Keratinocyte (primary cell): ENCODE results near the gene PCID2. TPM values are rescaled to one million over a fixed set of nuclear protein-coding genes. Genes with fewer than 3 reads are reported as not detected.

ENCODE experiments used
- DNase-seq: peaks from one replicate; pipeline ENCODE4 v3.0.0-alpha.2; 2011; ENCODE audit warnings: low read depth, missing footprints, low spot score
- FAIRE-seq: peaks from 2 replicates; lab custom pipeline; 2011; peaks lifted over from hg19 to GRCh38; lab: Jason Lieb, UNC
- H2AFZ ChIP-seq: 2 replicates; pipeline ENCODE4 v1.6.0; 2012; ENCODE audit warnings: low read length, control low read depth, inconsistent platforms; ENCODE audit not compliant: control insufficient read depth
- H3K27ac ChIP-seq: 2 replicates; pipeline ENCODE4 v1.5.1; 2011; ENCODE audit warnings: low read length; ENCODE audit not compliant: control insufficient read depth, insufficient read depth
- H3K27me3 ChIP-seq: 3 replicates; pipeline ENCODE4 v1.6.0; 2011; ENCODE audit warnings: low read length; ENCODE audit not compliant: control insufficient read depth, insufficient read depth; ENCODE audit errors: extremely low read depth
- H3K36me3 ChIP-seq, 2 experiments: 2 replicates in 1 of 2; 3 replicates in 1 of 2; pipeline ENCODE4 v1.5.1; 2011; ENCODE audit warnings: low read length in 2 of 2, mild to moderate bottlenecking in 1 of 2; ENCODE audit not compliant: control insufficient read depth in 2 of 2, insufficient read depth in 2 of 2; ENCODE audit errors: extremely low read depth in 1 of 2
- H3K4me1 ChIP-seq: 3 replicates; pipeline ENCODE4 v1.5.1; 2011; ENCODE audit warnings: low read length; ENCODE audit not compliant: control insufficient read depth, insufficient read depth; ENCODE audit errors: extremely low read depth
- H3K4me2 ChIP-seq: 3 replicates; pipeline ENCODE4 v1.6.0; 2011; ENCODE audit warnings: low read depth, low read length; ENCODE audit not compliant: control insufficient read depth, insufficient read depth; ENCODE audit errors: extremely low read depth
- H3K4me3 ChIP-seq, 3 experiments: fragments of 200-600 bp in 1 of 3; sonication (generic) in 1 of 3; 2 replicates in 2 of 3; 3 replicates in 1 of 3; pipeline ENCODE4 v1.5.1; 2011 to 2016; ENCODE audit warnings: low read length in 3 of 3, mild to moderate bottlenecking in 3 of 3, control low read depth in 2 of 3, inconsistent platforms in 1 of 3, low read depth in 1 of 3, mixed read lengths in 1 of 3, mixed run types in 1 of 3, moderate library complexity in 1 of 3; ENCODE audit not compliant: control insufficient read depth in 2 of 3, insufficient read depth in 2 of 3; ENCODE audit errors: extremely low read depth in 1 of 3
- H3K79me2 ChIP-seq: 2 replicates; pipeline ENCODE4 v1.6.0; 2012; ENCODE audit warnings: low read length; ENCODE audit not compliant: control insufficient read depth, insufficient read depth
- H3K9ac ChIP-seq: 3 replicates; pipeline ENCODE4 v1.6.0; 2011; ENCODE audit warnings: low read length; ENCODE audit not compliant: control insufficient read depth, insufficient read depth; ENCODE audit errors: extremely low read depth
- H3K9me1 ChIP-seq: 3 replicates; pipeline ENCODE4 v1.6.0; 2011; ENCODE audit warnings: low read length; ENCODE audit not compliant: control insufficient read depth, insufficient read depth; ENCODE audit errors: extremely low read depth
- H3K9me3 ChIP-seq: 2 replicates; pipeline ENCODE4 v1.5.1; 2012; ENCODE audit warnings: low read depth, low read length; ENCODE audit not compliant: control insufficient read depth
- H4K20me1 ChIP-seq: 3 replicates; pipeline ENCODE4 v1.6.0; 2011; ENCODE audit warnings: low read length; ENCODE audit not compliant: control insufficient read depth, insufficient read depth; ENCODE audit errors: extremely low read depth
- EZH2 ChIP-seq: IDR thresholded peaks from one replicate; pipeline ENCODE4 v1.6.1; 2012; ENCODE audit warnings: inconsistent platforms, mild to moderate bottlenecking, low read length, moderate library complexity
- dilution Hi-C: fragments of 300-500 bp; cut with MboI; formaldehyde crosslinking; loops from one replicate; pipeline ENCODE4 v1.7.0; 2020; ENCODE audit warnings: low sequenced_read_pairs; ENCODE audit not compliant: extremely low pct_ligation_motif_present
- polyA plus RNA-seq, 5 experiments: library from polyadenylated mRNA; depleted of rRNA in 3 of 5; stranded (reverse) in 3 of 5; stranded (forward) in 1 of 5; unstranded in 1 of 5; fragments of >200 nt; gene quantifications; 1 replicate in 1 of 5; 2 replicates in 3 of 5; 3 replicates in 1 of 5; pipeline versions ENCODE4 v1.2.1 to v1.2.3, GENCODE V29; 2011 to 2012; ENCODE audit warnings: missing spikeins in 2 of 5, low read depth in 1 of 5, low replicate concordance in 1 of 5
- TF ChIP-seq, protein P1 (sequence below), 3 experiments: IDR thresholded peaks in 1 of 3; conservative IDR thresholded peaks in 1 of 3; optimal IDR thresholded peaks in 1 of 3; 2 replicates in 2 of 3; 3 replicates in 1 of 3; pipeline versions ENCODE3 to v1.5.1; 2011; ENCODE audit warnings: low read length in 3 of 3, mild to moderate bottlenecking in 3 of 3, moderate library complexity in 2 of 3, control low read depth in 1 of 3, inconsistent platforms in 1 of 3; ENCODE audit not compliant: insufficient read depth in 2 of 3; ENCODE audit errors: extremely low read depth in 1 of 3

Gene PCID2
- polyA plus RNA-seq, 1 donor (not counting 4 experiments of a cell fraction or from before 2014, with no cell fraction given) = 76.5 TPM

DNA sequence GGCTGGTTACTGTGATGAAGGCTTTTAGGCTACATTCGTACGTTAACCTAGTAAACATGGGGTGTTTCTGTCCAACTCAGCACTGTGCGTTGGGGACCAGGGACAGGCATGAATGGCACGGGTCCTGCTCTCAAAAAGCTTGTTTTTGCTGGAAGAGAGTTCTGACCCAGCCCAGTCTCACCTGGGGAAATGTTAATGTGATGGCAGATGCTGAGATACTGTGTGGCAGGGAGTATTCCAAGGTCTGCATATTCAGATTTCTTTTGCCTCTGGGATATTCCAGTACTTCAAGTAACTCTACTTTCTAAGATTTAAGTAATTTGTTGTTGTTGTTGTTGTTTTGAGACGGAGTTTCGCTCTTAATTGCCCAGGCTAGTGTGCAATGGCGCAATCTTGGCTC lies 14.6 kb upstream of the PCID2 start:
- H3K36me3 ChIP-seq = peaks cover 33 to 63% of the 10 kb centered on the region in 2 experiments
- DNase-seq (no peak), FAIRE-seq (no peak)
- no peaks in the 10 kb centered on the region for H3K27me3 ChIP-seq
- dilution Hi-C loops = no loop called here
- TF ChIP-seq, protein P1, sequence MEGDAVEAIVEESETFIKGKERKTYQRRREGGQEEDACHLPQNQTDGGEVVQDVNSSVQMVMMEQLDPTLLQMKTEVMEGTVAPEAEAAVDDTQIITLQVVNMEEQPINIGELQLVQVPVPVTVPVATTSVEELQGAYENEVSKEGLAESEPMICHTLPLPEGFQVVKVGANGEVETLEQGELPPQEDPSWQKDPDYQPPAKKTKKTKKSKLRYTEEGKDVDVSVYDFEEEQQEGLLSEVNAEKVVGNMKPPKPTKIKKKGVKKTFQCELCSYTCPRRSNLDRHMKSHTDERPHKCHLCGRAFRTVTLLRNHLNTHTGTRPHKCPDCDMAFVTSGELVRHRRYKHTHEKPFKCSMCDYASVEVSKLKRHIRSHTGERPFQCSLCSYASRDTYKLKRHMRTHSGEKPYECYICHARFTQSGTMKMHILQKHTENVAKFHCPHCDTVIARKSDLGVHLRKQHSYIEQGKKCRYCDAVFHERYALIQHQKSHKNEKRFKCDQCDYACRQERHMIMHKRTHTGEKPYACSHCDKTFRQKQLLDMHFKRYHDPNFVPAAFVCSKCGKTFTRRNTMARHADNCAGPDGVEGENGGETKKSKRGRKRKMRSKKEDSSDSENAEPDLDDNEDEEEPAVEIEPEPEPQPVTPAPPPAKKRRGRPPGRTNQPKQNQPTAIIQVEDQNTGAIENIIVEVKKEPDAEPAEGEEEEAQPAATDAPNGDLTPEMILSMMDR (optimal IDR thresholded peaks at IDR 0.05 in 1 of 3, IDR thresholded peaks at IDR 0.05 in 1 of 3, conservative IDR thresholded peaks at IDR 0.05 in 1 of 3; ENCODE audit: extremely low read depth in 1 of 3, insufficient read depth in 2 of 3, low read length in 3 of 3) = no peak
- TF ChIP-seq EZH2 = no peak
- H3K9ac ChIP-seq = no peak overlapping the region
- H3K9me1 ChIP-seq = peaks cover 2% of the 10 kb centered on the region
- H3K9me3 ChIP-seq = no peaks in the 10 kb centered on the region
- H3K4me2 ChIP-seq = no peak overlapping the region
- H3K4me3 ChIP-seq = no peak overlapping the region
- peaks cover 86% of the 10 kb centered on the region for H3K79me2 ChIP-seq
- H3K27ac ChIP-seq = no peak overlapping the region
- H3K4me1 ChIP-seq = no peaks in the 10 kb centered on the region
- peaks cover 18% of the 10 kb centered on the region for H4K20me1 ChIP-seq
- no peak overlapping the region for H2AFZ ChIP-seq

- H3K4me1 ChIP-seq = peaks cover 10% of the 10 kb centered on the region
- H3K79me2 ChIP-seq = peaks cover 93% of the 10 kb centered on the region
- no peak for TF ChIP-seq EZH2
- TF ChIP-seq, protein P1 (optimal IDR thresholded peaks at IDR 0.05 in 1 of 3, IDR thresholded peaks at IDR 0.05 in 1 of 3, conservative IDR thresholded peaks at IDR 0.05 in 1 of 3; ENCODE audit: extremely low read depth in 1 of 3, insufficient read depth in 2 of 3, low read length in 3 of 3) = peak in 1 of 3 experiments; percentile 21
- H3K9me3 ChIP-seq = no peaks in the 10 kb centered on the region
- H3K36me3 ChIP-seq = peaks cover 25 to 45% of the 10 kb centered on the region in 2 experiments
- FAIRE-seq (no peak), DNase-seq (no peak)
- H3K4me2 ChIP-seq = no peak overlapping the region
- H3K27ac ChIP-seq = no peak overlapping the region
- H3K4me3 ChIP-seq = no peak overlapping the region
- peaks cover 4% of the 10 kb centered on the region for H3K9me1 ChIP-seq
- no peak overlapping the region for H2AFZ ChIP-seq
- dilution Hi-C loops = no loop called here
- H3K9ac ChIP-seq = no peak overlapping the region
- peaks cover 28% of the 10 kb centered on the region for H4K20me1 ChIP-seq
- H3K27me3 ChIP-seq = no peaks in the 10 kb centered on the region
Observed at GRCh38 chr13:113220877-113221276, 12.4 kb upstream of the PCID2 start.
